ENCODE data around the gene DNASE1L3. TPM values are rescaled to one million over a fixed set of nuclear protein-coding genes. Genes with fewer than 3 reads are reported as not detected.

DNASE1L3 gene
- total and polyA plus RNA-seq, 2 of the 8 experiments (the other 6 are each of a cell fraction or from before 2014, with no cell fraction given), result not detected

- Histone ChIP-seq H3K18ac (ENCODE audit: extremely low read depth, low read length) (no peak overlapping the region), H3K27me3 (replicated peaks in 1 of 4; ENCODE audit: control insufficient read depth in 3 of 4, extremely low read depth in 1 of 4, insufficient read depth in 3 of 4, low read length in 3 of 4) (no peaks in the 10 kb centered on the region), H2BK15ac (ENCODE audit: low read length) (no peak overlapping the region), H3K4me2 (ENCODE audit: insufficient read depth in 1 of 2, low read depth in 2 of 2, low read length in 2 of 2) (no peak overlapping the region), H4K91ac (replicated peaks; ENCODE audit: insufficient read length, low read length) (no peak overlapping the region), H2BK12ac (ENCODE audit: low read depth, low read length) (no peak overlapping the region), H3K4ac (replicated peaks; ENCODE audit: insufficient read length, low read depth, low read length) (no peak overlapping the region), H4K20me1 (replicated peaks in 1 of 2; ENCODE audit: control insufficient read depth in 1 of 2, insufficient read depth in 2 of 2, low read length in 2 of 2) (peaks cover 0 to 2% of the 10 kb centered on the region in 2 experiments), H3K56ac (replicated peaks; ENCODE audit: insufficient read length, low read depth, low read length) (no peak overlapping the region), H3K9ac (replicated peaks in 1 of 4; ENCODE audit: extremely low read depth in 1 of 4, low read depth in 3 of 4, low read length in 3 of 4) (no peak overlapping the region), H3K36me3 (ENCODE audit: control insufficient read depth in 2 of 4, insufficient read depth in 4 of 4, low read length in 3 of 4) (peaks cover 15 to 79% (median 31%) of the 10 kb centered on the region in 4 experiments; a peak in 6 of 8 replicates), H3K4me3 (ENCODE audit: extremely low read depth in 1 of 4, insufficient read depth in 2 of 4, low read depth in 3 of 4, low read length in 4 of 4) (no peak overlapping the region), H4K5ac (ENCODE audit: insufficient read length, low read depth, low read length) (no peak overlapping the region), H3K14ac (ENCODE audit: insufficient read length) (no peak overlapping the region), H3K23me2 (ENCODE audit: low read depth, low read length) (no peaks in the 10 kb centered on the region), H4K8ac (ENCODE audit: extremely low read depth, insufficient read depth, low read length) (no peak overlapping the region), H3K9me3 (ENCODE audit: insufficient read depth in 2 of 2, low read depth in 1 of 2, low read length in 1 of 2) (no peaks in the 10 kb centered on the region), H3K27ac (ENCODE audit: low read depth, low read length) (no peak overlapping the region), H2AK5ac (ENCODE audit: low read depth, low read length) (no peak overlapping the region), H3K79me1 (ENCODE audit: low read depth, low read length) (no peaks in the 10 kb centered on the region), H2BK5ac (ENCODE audit: low read depth, low read length) (no peak overlapping the region), H3K23ac (ENCODE audit: insufficient read length) (no peak overlapping the region), H3K4me1 (replicated peaks in 1 of 4; ENCODE audit: control insufficient read depth in 3 of 4, insufficient read depth in 4 of 4, low read length in 3 of 4) (no peaks in the 10 kb centered on the region), H2BK20ac (ENCODE audit: low read length) (no peak overlapping the region), H2BK120ac (replicated peaks; ENCODE audit: low read depth, low read length) (no peak overlapping the region), H2AFZ (ENCODE audit: low read length) (no peak overlapping the region), H3K79me2 (ENCODE audit: control insufficient read depth in 1 of 2, insufficient read depth in 2 of 2, low read length in 2 of 2) (no peaks in the 10 kb centered on the region)
- ChIA-PET POLR2A (ENCODE audit: partially characterized antibody) (no interaction called here), CTCF (ENCODE audit: partially characterized antibody) (interaction anchor here (3.5 kb wide), 1 partner anchor 11 kb away, joined by 30 read pairs; no protein-coding TSS in a partner anchor)
- FAIRE-seq (no peak), DNase-seq (ENCODE audit: low read depth in 1 of 2, low spot score in 2 of 2) (no peak)
- WGBS, 2 experiments (ENCODE audit: extremely low coverage in 1 of 2, insufficient coverage in 1 of 2, insufficient read length in 1 of 2, insufficient replicate concordance in 2 of 2, low coverage in 1 of 2, low lambda C conversion rate in 2 of 2, missing lambda C conversion rate in 1 of 2), result 94% methylated on average over 10 of the region's 10 CpGs; no CpG with 5 or more reads in 1 of the 2 experiments
- TF ChIP-seq CBX8 (IDR thresholded peaks at IDR 0.05; ENCODE audit: borderline replicate concordance, low read depth, low read length), result no peak
- TF ChIP-seq POLR2A (IDR thresholded peaks at IDR 0.05; ENCODE audit: control extremely low read depth in 1 of 2, low read depth in 2 of 2, low read length in 2 of 2), result no peak
- no peak for TF ChIP-seq KDM4A (IDR thresholded peaks at IDR 0.05; ENCODE audit: low read depth, low read length, severe bottlenecking)
- no peak for TF ChIP-seq POLR2AphosphoS5 (IDR thresholded peaks at IDR 0.05; ENCODE audit: low read depth, low read length)
- no peak for TF ChIP-seq ASH2L (IDR thresholded peaks at IDR 0.05; ENCODE audit: low read length)
- no peak for TF ChIP-seq RFX5 (IDR thresholded peaks at IDR 0.05; ENCODE audit: borderline replicate concordance, low read depth, low read length)
- no peak for TF ChIP-seq SRF (IDR thresholded peaks at IDR 0.05; ENCODE audit: low read depth, low read length)
- TF ChIP-seq FOSL1 (IDR thresholded peaks at IDR 0.05; ENCODE audit: insufficient read depth, low read depth, low read length), result no peak
- no peak for TF ChIP-seq ATF3 (IDR thresholded peaks at IDR 0.05; ENCODE audit: insufficient read depth, low read depth, low read length)
- TF ChIP-seq GABPA (IDR thresholded peaks at IDR 0.05; ENCODE audit: borderline replicate concordance, insufficient read depth, low read length), result no peak
- no peak for TF ChIP-seq CHD1 (IDR thresholded peaks at IDR 0.05; ENCODE audit: low read depth, low read length)
- TF ChIP-seq SP1 (IDR thresholded peaks at IDR 0.05; ENCODE audit: low read depth, low read length), result no peak
Observed at GRCh38 chr3:58155838-58156237, 54.9 kb downstream of the DNASE1L3 start.

Measured in H1 (cell line).